ENCODE data around the gene PDHX. TPM values are rescaled to one million over a fixed set of nuclear protein-coding genes. Genes with fewer than 3 reads are reported as not detected.

PDHX gene
- total RNA-seq, 1 experiment from 2014 or later = 99.9 TPM

- Histone ChIP-seq H3K4me3 (ENCODE audit: low read depth, low read length, poor library complexity, severe bottlenecking) (no peak overlapping the region), H3K4me1 (ENCODE audit: insufficient read depth, low read length, poor library complexity, severe bottlenecking) (peaks cover 12% of the 10 kb centered on the region), H3K36me3 (ENCODE audit: insufficient read depth, low read length, poor library complexity, severe bottlenecking) (no peaks in the 10 kb centered on the region), H3K9me3 (ENCODE audit: low read depth, low read length, poor library complexity, severe bottlenecking) (no peaks in the 10 kb centered on the region), H3K27ac (ENCODE audit: low read depth, low read length, poor library complexity, severe bottlenecking) (no peak overlapping the region), H3K27me3 (replicated peaks; ENCODE audit: insufficient read depth, low read depth, low read length, poor library complexity) (peaks cover 48% of the 10 kb centered on the region)
- intact Hi-C loops (cut with micrococcal nuclease; ENCODE audit: unreplicated experiment) = no loop called here
- no TSS peak for BruUV-seq (replicated peaks)
- CTCF ChIA-PET = no interaction called here
- DNase-seq (ENCODE audit: low spot score) = no peak
- POLR2A ChIA-PET (ENCODE audit: low non-redundant PET) = no interaction called here
- TF ChIP-seq EZH2 (IDR thresholded peaks at IDR 0.05; ENCODE audit: borderline replicate concordance, low read depth, low read length, poor library complexity, severe bottlenecking) = no peak
- TF ChIP-seq CTCF (conservative IDR thresholded peaks at IDR 0.05; ENCODE audit: low read depth, low read length) = no peak
These were observed 122.7 kb downstream of the PDHX start for GRCh38 chr11:35039076-35039475.

- intact Hi-C loops (cut with micrococcal nuclease; ENCODE audit: unreplicated experiment) = no loop called here
These were observed 124.0 kb downstream of the PDHX start for GRCh38 chr11:35040221-35040942.

GRCh38 chr11:35041070-35041554, 124.7 kb downstream of the PDHX start:
- no TSS peak for BruUV-seq (replicated peaks)
- Histone ChIP-seq H3K27me3 (replicated peaks; ENCODE audit: insufficient read depth, low read depth, low read length, poor library complexity) (peaks cover 48% of the 10 kb centered on the region), H3K4me3 (ENCODE audit: low read depth, low read length, poor library complexity, severe bottlenecking) (no peak overlapping the region), H3K36me3 (ENCODE audit: insufficient read depth, low read length, poor library complexity, severe bottlenecking) (no peaks in the 10 kb centered on the region), H3K9me3 (ENCODE audit: low read depth, low read length, poor library complexity, severe bottlenecking) (no peaks in the 10 kb centered on the region), H3K4me1 (ENCODE audit: insufficient read depth, low read length, poor library complexity, severe bottlenecking) (peaks cover 3% of the 10 kb centered on the region), H3K27ac (ENCODE audit: low read depth, low read length, poor library complexity, severe bottlenecking) (no peak overlapping the region)
- ChIA-PET POLR2A (ENCODE audit: low non-redundant PET) (no interaction called here), CTCF (no interaction called here)
- DNase-seq (ENCODE audit: low spot score) = no peak
- TF ChIP-seq CTCF (conservative IDR thresholded peaks at IDR 0.05; ENCODE audit: low read depth, low read length) (no peak), EZH2 (IDR thresholded peaks at IDR 0.05; ENCODE audit: borderline replicate concordance, low read depth, low read length, poor library complexity, severe bottlenecking) (no peak)
- intact Hi-C loops (cut with micrococcal nuclease; ENCODE audit: unreplicated experiment) = no loop called here

More at GRCh38 chr11:35040221-35040942, 124.0 kb downstream of the PDHX start:
- Histone ChIP-seq H3K4me1 (ENCODE audit: insufficient read depth, low read length, poor library complexity, severe bottlenecking) (peaks cover 10% of the 10 kb centered on the region), H3K27me3 (replicated peaks; ENCODE audit: insufficient read depth, low read depth, low read length, poor library complexity) (peaks cover 48% of the 10 kb centered on the region), H3K4me3 (ENCODE audit: low read depth, low read length, poor library complexity, severe bottlenecking) (no peak overlapping the region), H3K27ac (ENCODE audit: low read depth, low read length, poor library complexity, severe bottlenecking) (no peak overlapping the region), H3K36me3 (ENCODE audit: insufficient read depth, low read length, poor library complexity, severe bottlenecking) (no peaks in the 10 kb centered on the region), H3K9me3 (ENCODE audit: low read depth, low read length, poor library complexity, severe bottlenecking) (no peaks in the 10 kb centered on the region)
- CTCF ChIA-PET = no interaction called here
- no peak for DNase-seq (ENCODE audit: low spot score)
- TF ChIP-seq CTCF (conservative IDR thresholded peaks at IDR 0.05; ENCODE audit: low read depth, low read length) = no peak
- no peak for TF ChIP-seq EZH2 (IDR thresholded peaks at IDR 0.05; ENCODE audit: borderline replicate concordance, low read depth, low read length, poor library complexity, severe bottlenecking)
- BruUV-seq (replicated peaks) = no TSS peak
- POLR2A ChIA-PET (ENCODE audit: low non-redundant PET) = no interaction called here
